Posterior cingulate gyrus (tissue), 11 donors: ENCODE results near the gene SCYL1.
A peak's percentile ranks its signal among the peaks of the same experiment; 100 is the strongest.

ENCODE experiments used
- DNase-seq, 10 donors: peaks; one replicate each; pipeline versions ENCODE4 v3.0.0 to v3.0.0-alpha.2; 2020 to 2021; ENCODE audit warnings: mixed read lengths in 3 of 10
- intact Hi-C: fragments of 100-400 bp; cut with DNase I; formaldehyde crosslinking; loops from one replicate; pipeline ENCODE4 v1.15.1; 2023

Gene SCYL1

GRCh38 chr11:65549096-65549495, 24.2 kb downstream of the SCYL1 start:
- intact Hi-C loops = no loop called here
- no peak for DNase-seq

- intact Hi-C loops = no loop called here
- peak in 3 of 10 donors; percentile 44 to 90 (median 88) for DNase-seq
Measured at GRCh38 chr11:65551572-65552387, 26.9 kb downstream of the SCYL1 start.

GRCh38 chr11:65552388-65552951, 27.6 kb downstream of the SCYL1 start:
- intact Hi-C loops = no loop called here
- DNase-seq = no peak

- intact Hi-C loops = no loop called here
- DNase-seq = no peak
Measured at GRCh38 chr11:65553301-65554001, 28.6 kb downstream of the SCYL1 start.

- no peak for DNase-seq
- intact Hi-C loops = no loop called here
Measured at GRCh38 chr11:65554057-65554818, 29.4 kb downstream of the SCYL1 start.

- intact Hi-C loops = no loop called here
- DNase-seq = no peak
Measured at GRCh38 chr11:65554842-65555430, 30.1 kb downstream of the SCYL1 start.

- no peak for DNase-seq
- intact Hi-C loops = no loop called here
Measured at GRCh38 chr11:65555693-65556231, 30.9 kb downstream of the SCYL1 start.

GRCh38 chr11:65556470-65557279, 31.8 kb downstream of the SCYL1 start:
- no peak for DNase-seq
- intact Hi-C loops = no loop called here

GRCh38 chr11:65557280-65558001, 32.6 kb downstream of the SCYL1 start:
- intact Hi-C loops = loop anchor here (1.0 kb wide), 1 partner anchor 13 kb away; the partner anchor contains the start of gene ZNRD2
- DNase-seq = peak in 1 of 10 donors; percentile 32

- DNase-seq = peak; percentile 73 to 97 (median 82)
- intact Hi-C loops = loop anchor here (1.0 kb wide), 1 partner anchor 12 kb away; the partner anchor contains the start of gene ZNRD2
Measured at GRCh38 chr11:65558002-65558929, 33.4 kb downstream of the SCYL1 start, which contains the start of gene LTBP3. Gene LTBP3, minus strand, starts transcription at chr11:65558359. Its CDS starts 400 bp downstream, at chr11:65557959.

- intact Hi-C loops = loop anchor here (1.0 kb wide), 1 partner anchor 11 kb away; the partner anchor contains the start of gene ZNRD2
- peak in 8 of 10 donors; percentile 53 to 94 (median 72) for DNase-seq
Measured at GRCh38 chr11:65558930-65559509, 34.1 kb downstream of the SCYL1 start.

GRCh38 chr11:65559535-65559934, 34.7 kb downstream of the SCYL1 start:
- intact Hi-C loops = no loop called here

GRCh38 chr11:65559951-65560537, 35.2 kb downstream of the SCYL1 start:
- intact Hi-C loops = no loop called here
- no peak for DNase-seq

More at GRCh38 chr11:65559535-65559934, 34.7 kb downstream of the SCYL1 start:
- no peak for DNase-seq

- DNase-seq = peak in 4 of 10 donors; percentile 55 to 94 (median 70)
- intact Hi-C loops = no loop called here
Measured at GRCh38 chr11:65560555-65561418, 35.9 kb downstream of the SCYL1 start.

GRCh38 chr11:65562020-65562419, 37.1 kb downstream of the SCYL1 start:
- intact Hi-C loops = no loop called here
- DNase-seq = no peak
